Measurements from ENCODE around the gene ITGB7.

DNA sequence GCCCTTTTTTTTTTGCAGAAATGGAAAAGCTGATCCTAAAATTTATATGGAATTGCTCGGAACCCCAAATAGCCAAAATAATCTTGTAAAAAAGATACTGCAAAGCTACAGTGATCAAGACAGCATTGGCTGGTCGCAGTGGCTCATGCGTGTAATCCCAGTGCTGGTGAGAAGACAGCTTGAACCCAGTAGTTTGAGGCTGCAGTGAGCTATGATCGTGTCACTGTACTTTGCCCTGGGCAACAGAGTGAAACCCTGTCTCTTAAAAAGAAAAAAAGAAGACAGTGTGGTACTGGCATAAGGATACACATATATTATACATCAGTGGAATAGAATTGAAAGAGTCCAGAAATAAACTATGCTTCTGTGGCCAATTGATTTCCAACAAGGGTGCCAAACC lies 5.4 kb downstream of the ITGB7 start:
- TF ChIP-seq, protein P1, sequence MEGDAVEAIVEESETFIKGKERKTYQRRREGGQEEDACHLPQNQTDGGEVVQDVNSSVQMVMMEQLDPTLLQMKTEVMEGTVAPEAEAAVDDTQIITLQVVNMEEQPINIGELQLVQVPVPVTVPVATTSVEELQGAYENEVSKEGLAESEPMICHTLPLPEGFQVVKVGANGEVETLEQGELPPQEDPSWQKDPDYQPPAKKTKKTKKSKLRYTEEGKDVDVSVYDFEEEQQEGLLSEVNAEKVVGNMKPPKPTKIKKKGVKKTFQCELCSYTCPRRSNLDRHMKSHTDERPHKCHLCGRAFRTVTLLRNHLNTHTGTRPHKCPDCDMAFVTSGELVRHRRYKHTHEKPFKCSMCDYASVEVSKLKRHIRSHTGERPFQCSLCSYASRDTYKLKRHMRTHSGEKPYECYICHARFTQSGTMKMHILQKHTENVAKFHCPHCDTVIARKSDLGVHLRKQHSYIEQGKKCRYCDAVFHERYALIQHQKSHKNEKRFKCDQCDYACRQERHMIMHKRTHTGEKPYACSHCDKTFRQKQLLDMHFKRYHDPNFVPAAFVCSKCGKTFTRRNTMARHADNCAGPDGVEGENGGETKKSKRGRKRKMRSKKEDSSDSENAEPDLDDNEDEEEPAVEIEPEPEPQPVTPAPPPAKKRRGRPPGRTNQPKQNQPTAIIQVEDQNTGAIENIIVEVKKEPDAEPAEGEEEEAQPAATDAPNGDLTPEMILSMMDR (conservative IDR thresholded peaks at IDR 0.05; ENCODE audit: low read depth, low read length), result no peak
- TF ChIP-seq EZH2 (IDR thresholded peaks at IDR 0.05; ENCODE audit: borderline replicate concordance, low read depth, low read length, poor library complexity, severe bottlenecking), result no peak

Data from A673 (cell line).